Stimulated activated CD4-positive, alpha-beta T cell treated with anti-CD3 and anti-CD28 coated beads, Interleukin-1b, Interleukin-23, amount 100 ng/mL, for 24 hours (primary cell): ENCODE data around the gene PLA2G4B.

Experiments used
- DNase-seq, 4 experiments: peaks; one replicate each; pipeline ENCODE4 v3.0.0-alpha.2; 2020; ENCODE audit warnings: low read depth in 4 of 4, low spot score in 1 of 4

The PLA2G4B gene

DNA sequence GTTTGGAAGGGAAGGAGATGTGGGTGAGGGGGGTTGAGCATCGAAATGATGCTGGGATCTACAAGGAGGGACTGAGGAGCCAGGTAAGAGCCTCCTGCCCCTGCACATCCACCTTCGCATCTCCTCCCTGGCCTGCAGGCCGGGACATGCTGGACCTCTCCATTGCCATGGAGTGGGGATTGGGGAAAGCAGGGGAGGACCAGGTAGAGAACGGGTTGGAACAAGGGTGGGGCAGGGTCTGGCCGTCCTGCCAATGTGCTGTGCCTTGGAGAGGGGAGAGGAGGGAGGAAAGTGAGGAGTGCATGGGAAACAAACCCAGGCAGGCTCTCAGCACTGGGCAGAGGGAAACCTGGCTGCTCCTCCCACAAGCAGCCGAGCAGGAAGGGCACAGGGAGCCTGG lies 10.6 kb downstream of the PLA2G4B start:
- no peak for DNase-seq

- DNase-seq = no peak
Measured at GRCh38 chr15:41849861-41850260, 11.2 kb downstream of the PLA2G4B start.

DNA sequence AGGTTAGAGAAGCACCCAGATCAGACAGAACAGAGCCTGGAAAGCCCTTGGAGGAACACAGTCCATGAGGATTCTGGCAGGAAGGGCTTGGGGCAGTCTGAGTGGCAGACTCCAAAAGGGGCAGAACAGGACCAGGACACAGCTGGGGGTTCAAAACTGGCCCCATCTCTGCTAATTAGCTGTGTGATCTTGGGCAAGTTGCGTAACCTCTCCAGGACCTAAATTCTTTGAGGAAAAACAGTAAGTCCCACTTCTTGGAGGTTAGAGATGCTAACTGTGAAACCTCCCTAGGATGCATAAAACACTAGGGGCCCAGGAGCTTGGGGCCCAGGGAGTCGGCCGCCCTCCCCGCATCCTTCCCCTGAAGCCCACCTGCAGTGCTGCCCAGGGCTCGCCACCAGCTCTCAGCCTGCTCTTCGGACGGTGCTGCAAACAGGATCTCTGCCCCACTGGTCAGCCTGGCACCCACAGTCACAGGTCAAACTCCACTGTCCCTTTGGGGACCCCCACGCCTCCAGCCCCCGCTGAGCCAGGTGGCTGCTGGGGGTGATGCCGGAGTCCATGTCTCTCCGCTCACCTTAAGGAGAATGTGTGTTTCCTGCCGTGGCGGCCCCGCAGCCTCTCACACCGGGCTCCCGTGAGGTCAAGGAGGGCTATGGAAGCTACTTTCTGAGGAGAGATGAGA lies 12.0 kb downstream of the PLA2G4B start:
- no peak for DNase-seq

GRCh38 chr15:41851167-41851523 lies 12.5 kb downstream of the PLA2G4B start:
- DNase-seq = no peak

- DNase-seq = no peak
Measured at GRCh38 chr15:41851755-41852370, 13.2 kb downstream of the PLA2G4B start.

GRCh38 chr15:41852736-41853590 lies 14.3 kb downstream of the PLA2G4B start:
- DNase-seq = no peak

GRCh38 chr15:41853831-41854230 lies 15.2 kb downstream of the PLA2G4B start:
- DNase-seq = no peak

DNA sequence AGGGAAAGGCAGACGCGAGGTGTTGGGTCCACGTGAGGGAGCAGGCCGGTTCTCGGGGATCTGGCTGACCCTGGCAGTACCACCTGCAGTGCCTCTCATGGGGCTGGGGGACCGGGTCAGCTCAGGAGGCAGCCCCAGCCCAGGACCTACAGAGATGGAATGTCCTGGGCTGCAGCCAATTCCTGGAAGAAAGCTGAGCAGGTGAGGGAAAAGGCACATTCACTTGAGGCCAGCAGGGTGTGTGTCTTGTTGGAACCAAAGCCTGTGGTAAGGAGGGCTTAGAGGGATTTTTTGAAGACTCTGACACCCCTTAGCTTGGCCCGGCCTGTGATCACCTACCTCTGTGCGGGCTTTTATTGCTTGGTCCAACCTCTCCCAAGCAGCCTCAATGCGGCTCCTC lies 15.8 kb downstream of the PLA2G4B start:
- DNase-seq = no peak

GRCh38 chr15:41855261-41855961 lies 16.8 kb downstream of the PLA2G4B start:
- no peak for DNase-seq

GRCh38 chr15:41856262-41856661 lies 17.6 kb downstream of the PLA2G4B start:
- DNase-seq = no peak

GRCh38 chr15:41856716-41857115 lies 18.1 kb downstream of the PLA2G4B start:
- DNase-seq = no peak

DNA sequence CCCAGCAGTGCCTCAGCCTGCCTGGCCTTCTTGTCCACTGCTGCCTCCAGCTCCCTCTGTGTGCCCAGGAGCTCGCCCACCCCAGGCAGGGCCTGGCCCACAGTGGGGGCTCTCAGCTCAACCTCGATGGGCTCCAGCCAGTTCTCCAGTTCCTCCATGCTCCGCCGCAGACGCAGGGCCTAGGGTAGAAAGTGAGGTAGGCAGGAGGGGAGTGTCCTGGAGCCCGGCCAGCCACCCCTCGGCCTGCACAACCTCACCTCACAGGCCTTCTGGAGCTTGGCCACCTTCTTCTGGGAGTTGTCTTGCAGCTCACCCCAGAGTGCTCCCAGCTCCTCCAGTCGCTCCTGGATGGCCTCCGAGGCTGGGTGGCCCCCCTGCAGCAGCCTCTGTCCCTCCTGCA lies 18.7 kb downstream of the PLA2G4B start:
- no peak for DNase-seq

DNA sequence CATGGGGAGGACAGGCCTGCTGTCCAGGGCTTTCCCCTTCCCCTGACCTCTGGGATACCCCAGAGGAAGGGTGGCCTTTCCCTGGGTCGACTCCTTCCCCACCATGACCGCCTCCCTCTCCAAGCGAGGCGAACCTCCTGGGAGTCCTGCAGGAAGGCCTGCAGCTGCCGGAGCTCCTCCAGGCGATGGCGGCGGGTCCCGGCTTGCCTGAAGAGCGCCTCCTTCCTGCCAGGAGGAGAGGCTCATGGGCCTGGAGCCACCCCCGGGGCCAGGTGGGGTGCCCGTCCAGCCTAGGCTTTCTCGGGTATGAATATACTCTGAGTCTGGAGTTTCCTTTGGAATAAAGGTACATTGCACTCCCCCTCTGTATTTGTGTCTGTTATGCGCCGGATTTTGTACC lies 20.1 kb downstream of the PLA2G4B start:
- DNase-seq = no peak

- DNase-seq = no peak
Measured at GRCh38 chr15:41860049-41860828, 21.6 kb downstream of the PLA2G4B start.

DNA sequence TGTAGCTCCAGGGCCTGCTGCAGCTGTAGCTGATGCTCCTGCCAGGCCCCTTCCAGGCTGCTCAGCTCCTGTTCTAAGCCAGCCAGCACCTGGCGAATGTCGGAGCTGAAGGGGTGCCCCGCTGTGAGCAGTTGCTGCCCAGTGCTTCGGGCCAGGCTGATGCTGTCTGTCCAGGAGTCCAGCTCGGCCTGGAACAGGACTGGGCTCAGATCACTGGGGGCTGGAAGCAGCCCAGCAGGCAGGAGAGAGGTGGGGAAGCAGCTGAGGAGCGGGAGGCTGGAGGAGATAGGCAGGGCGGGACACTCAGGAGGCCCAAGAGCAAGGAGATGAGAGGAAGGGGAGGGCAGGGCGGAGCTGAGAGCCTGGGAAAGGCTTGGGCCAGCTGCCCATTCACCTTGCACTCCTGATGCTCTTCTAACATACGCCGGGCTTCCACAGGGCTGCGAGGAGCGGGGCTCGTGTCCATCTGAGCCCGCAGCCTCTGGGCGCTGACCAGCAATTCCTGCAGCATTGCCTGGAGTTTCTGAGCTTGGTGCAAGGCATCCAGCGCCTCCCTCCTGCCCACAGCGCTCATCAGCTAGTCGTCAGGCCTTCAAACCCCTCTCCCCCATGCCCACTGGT lies 23.2 kb downstream of the PLA2G4B start:
- DNase-seq = no peak

GRCh38 chr15:41862515-41863116 lies 24.0 kb downstream of the PLA2G4B start:
- DNase-seq = no peak

GRCh38 chr15:41865490-41866055 lies 26.9 kb downstream of the PLA2G4B start:
- DNase-seq = no peak

GRCh38 chr15:41866263-41866703 lies 27.6 kb downstream of the PLA2G4B start:
- DNase-seq = no peak

GRCh38 chr15:41866872-41867579 lies 28.4 kb downstream of the PLA2G4B start:
- no peak for DNase-seq
